Spleen (tissue), 7 donors: ENCODE results near the gene ING2.

Source experiments
- CTCF ChIP-seq, 11 experiments: fragments of 200-600 bp in 7 of 11; fragments of 450-650 bp in 4 of 11; sonication (generic) in 4 of 11; IDR thresholded peaks in 8 of 11; conservative IDR thresholded peaks in 3 of 11; 1 replicate in 7 of 11; 2 replicates in 4 of 11; pipeline versions ENCODE4 v1.4.0 to v1.8.0; 2016 to 2021; ENCODE audit warnings: antibody characterized with exemption in 11 of 11, inconsistent platforms in 4 of 11, mild to moderate bottlenecking in 1 of 11
- POLR2A ChIP-seq, 3 donors: fragments of 450-650 bp; IDR thresholded peaks; one replicate each; pipeline ENCODE4 v1.5.1; 2017; ENCODE audit warnings: antibody characterized with exemption in 3 of 3, mild to moderate bottlenecking in 1 of 3
- donor health status: DM: no; HTN: no; CAD: no; lungs with moderate emphysema.
- donor health status: DM: no; HTN: no; CAD: no.
- donor health status: DM: no; HTN: no; CAD: no.

GRCh38 chr4:183469936-183470335 is 34.9 kb upstream of the ING2 start:
- no peak for TF ChIP-seq CTCF (IDR thresholded peaks at IDR 0.05 in 8 of 11, conservative IDR thresholded peaks at IDR 0.05 in 3 of 11)
- no peak for TF ChIP-seq POLR2A (IDR thresholded peaks at IDR 0.05)
